Endometrial microvascular endothelial cells (primary cell): Measurements from ENCODE around the gene ZFAND5. TPM values are rescaled to one million over a fixed set of nuclear protein-coding genes. Genes with fewer than 3 reads are reported as not detected.

Experiments used
- in situ Hi-C: cut with HindIII; loops from 2 replicates; pipeline ENCODE4 v1.10.0; 2017; ENCODE audit warnings: low sequenced_read_pairs, low pct_unique_long_range_greater_than_20kb; ENCODE audit errors: inconsistent ontology term
- total RNA-seq: library from RNA; depleted of rRNA; stranded (reverse); fragments of >200 nt; gene quantifications from one replicate; pipeline ENCODE4 v1.2.3, GENCODE V29; 2015; ENCODE audit errors: inconsistent ontology term

The ZFAND5 gene
- total RNA-seq, 1 donor from 2014 or later: 71.0 TPM

DNA sequence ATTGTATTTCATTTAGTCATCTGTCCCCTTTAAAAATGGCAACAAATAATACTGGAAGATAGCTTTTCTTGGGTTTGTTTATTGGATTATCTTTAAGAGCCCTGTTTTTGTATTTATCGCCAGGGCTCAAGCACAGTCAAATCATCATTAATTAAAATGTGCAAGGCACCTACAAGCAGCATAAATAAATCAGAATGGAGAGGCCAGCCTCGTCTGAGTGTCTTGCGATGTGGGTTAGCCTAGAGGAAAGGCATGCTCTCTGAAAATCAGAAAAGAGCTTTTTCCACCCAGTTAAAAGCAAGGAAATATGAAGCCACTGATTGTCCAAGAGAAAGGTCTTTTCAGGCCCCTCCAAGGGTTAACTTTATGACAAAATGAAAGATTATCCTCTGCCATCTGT lies 31.8 kb downstream of the ZFAND5 start:
- in situ Hi-C loops: no loop called here

DNA sequence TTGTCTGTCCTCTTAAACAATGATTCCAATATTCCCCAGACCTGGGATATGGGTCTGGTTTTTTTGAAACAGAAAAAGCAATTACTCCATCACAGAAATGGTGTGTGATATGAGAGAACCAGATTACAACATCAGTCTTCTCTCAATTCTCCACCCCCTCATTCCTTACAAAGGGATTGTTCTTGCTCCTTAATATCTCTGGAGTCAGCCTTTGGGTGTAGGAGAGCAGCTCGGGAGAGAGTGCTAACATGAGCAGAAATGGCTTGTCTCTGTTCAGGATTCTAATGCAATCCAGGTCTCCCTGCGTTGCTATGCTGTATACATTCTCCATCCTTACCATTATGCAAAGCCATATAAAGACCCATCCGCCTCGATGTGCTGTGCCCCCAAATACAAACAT lies 32.7 kb downstream of the ZFAND5 start:
- in situ Hi-C loops: no loop called here

DNA sequence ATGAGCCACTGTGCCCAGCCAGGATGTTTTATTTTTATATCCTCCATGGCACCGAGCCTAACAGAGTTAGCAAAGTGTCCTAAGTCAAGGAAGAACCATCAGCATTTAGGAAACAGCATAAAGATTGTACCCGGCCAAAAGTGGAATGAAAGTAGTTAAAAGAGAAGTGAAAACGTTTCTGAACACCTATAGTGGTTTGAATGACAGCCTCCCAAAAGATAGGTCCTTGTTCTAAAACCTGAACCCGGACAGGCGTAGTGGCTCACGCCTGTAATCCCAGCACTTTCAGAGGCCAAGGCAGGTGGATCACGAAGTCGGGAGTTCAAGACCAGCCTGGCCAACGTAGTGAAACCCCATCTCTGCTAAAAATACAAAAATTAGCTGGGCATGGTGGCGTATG lies 37.4 kb downstream of the ZFAND5 start:
- in situ Hi-C loops: no loop called here

DNA sequence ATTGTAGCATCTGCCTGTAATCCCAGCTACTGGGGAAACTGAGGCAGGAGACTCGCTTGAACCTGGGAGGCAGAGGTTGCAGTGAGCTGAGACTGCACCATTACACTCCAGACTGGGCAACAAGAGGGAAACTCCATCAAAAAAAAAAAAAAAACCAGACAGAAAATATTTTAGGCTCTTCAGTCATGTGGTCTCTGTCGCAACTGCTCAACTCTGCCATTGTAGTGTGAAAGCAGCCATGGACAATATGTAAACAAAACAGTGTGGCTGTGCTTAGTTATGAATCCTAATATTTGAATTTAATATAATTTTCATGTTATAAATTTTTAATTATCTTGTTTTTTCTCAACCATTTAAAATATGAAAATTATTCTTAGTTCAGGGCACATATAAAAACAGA lies 38.4 kb downstream of the ZFAND5 start:
- in situ Hi-C loops: no loop called here

DNA sequence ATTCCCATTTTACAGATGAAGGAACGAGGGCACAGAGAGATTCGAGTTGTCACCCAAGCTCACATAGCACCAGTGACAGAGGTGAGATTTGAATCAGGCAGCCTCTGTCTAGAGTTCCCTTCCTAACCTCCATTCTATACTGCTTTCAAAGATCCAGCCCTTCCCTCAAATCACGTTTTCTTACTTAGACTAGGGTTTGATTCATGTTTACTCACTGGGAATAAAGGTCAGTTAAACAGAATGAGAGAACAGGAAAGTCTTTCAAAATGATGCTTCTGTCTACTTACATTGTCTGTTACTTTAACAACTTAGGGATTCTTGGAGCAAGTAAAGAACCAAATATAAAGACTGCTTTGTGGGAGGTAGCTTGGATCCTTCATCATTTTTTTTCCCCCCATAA lies 40.0 kb downstream of the ZFAND5 start:
- in situ Hi-C loops: no loop called here

DNA sequence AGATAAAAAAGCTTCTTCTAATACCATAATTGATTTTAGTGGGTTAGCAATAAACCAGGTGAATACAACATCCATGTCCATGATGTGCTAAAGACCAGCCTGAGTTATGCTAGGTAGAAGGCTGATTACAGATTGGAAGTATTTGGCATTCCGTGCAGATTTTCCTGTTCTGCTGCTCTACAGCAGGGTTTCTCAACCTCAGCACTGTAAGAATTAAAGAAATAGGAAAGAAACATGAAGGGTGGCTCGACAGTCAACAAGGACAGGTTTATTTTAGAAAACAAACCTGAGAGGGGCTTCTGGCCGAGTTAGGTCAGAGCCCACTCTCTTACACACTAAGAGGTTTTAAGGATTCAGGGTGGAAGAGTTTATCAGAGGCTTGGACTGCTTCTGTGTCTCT lies 42.3 kb downstream of the ZFAND5 start:
- in situ Hi-C loops: no loop called here

DNA sequence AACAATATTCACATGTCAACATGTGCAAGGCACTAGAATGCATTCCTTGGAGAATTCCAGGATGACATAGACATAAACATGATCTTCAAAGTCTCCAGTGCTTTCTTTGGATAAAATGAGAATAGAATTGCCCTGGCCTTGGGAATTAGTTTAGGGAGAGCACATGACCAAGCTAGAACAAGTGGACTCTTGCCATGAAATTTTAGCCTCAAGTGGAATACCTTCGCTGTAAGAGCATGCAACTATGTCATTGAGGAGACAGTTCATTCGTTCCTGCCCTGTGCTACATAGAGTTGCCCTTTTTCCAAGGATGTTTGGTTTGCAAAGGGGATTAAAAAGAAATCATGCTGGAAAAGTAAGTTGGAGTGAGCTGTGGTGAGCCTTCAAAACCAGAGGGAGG lies 42.7 kb downstream of the ZFAND5 start:
- in situ Hi-C loops: no loop called here

DNA sequence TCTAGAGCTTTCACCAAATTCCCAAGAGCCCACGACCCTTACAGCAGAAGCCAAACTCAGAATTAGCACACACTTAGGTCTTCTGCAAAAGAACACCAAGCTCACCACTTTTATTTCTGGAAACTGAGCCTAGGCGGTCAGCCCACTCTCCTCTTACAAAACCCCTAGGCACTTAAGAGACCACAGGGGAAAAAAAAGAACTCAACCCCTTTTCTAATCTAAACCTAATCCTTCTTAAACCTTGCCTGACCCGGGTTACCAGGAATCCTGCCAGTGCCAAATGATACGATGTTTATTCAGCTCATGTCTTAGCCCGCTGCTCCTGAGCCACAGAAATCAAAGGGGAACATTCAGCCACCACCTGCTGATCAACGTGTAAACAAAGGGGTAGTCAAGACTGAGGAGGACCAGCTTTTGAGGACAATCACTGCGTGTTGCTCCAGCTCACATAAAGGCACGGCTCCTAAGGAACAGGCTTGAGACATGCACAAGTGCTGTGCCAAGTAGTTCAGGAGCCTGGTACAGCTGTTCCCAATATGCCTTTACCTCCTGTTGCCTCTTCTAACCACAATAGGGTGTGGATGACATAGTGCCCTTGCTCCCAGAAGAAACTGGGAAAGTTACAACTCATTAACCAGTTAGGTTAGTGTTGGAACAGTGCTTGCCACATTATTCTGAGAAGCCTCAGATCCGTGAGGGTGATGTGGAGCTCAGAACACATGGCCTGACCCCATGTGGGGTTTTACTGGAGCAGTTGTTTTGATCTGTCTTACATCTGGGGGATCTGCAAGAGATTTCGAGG lies 49.3 kb downstream of the ZFAND5 start:
- in situ Hi-C loops: no loop called here

DNA sequence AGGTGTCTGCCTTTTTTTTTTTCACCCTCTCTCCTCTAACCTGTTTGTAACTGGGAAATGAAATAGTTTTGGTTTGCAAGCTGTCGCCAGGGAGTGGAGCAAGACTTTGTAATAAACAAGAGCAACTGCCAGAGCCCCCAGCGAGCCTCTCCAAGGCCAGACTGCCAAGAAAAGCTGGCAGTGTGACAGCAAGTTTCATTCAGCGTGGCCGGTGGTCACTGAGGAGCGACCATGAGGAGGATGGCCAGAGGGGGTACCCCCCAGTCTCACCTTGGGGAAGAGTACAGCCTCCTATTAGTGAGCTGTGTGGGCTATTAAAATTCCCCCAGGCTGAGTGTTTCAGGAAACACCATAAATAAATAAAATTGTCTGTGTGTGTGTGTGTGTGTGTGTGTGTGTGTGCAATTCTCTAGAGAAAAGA lies 49.9 kb downstream of the ZFAND5 start:
- in situ Hi-C loops: no loop called here

DNA sequence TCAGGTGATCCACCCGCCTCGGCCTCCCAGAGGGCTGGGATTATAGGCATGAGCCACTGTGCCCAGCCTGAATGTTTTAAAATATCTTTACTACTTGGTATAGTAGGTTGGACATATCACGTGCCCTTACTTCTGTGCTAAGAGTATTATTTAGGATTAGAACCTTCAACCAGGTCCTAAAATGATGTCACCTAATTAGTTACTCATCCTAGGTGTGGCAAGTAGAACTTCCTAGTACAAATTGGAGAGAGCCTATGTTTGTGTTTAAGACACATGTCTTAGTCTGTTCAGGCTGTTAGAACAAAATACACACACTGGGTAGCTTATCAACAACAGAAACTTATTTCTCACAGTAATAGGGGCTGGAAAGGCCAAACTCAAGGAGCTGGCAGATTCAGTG lies 51.5 kb downstream of the ZFAND5 start:
- in situ Hi-C loops: no loop called here

DNA sequence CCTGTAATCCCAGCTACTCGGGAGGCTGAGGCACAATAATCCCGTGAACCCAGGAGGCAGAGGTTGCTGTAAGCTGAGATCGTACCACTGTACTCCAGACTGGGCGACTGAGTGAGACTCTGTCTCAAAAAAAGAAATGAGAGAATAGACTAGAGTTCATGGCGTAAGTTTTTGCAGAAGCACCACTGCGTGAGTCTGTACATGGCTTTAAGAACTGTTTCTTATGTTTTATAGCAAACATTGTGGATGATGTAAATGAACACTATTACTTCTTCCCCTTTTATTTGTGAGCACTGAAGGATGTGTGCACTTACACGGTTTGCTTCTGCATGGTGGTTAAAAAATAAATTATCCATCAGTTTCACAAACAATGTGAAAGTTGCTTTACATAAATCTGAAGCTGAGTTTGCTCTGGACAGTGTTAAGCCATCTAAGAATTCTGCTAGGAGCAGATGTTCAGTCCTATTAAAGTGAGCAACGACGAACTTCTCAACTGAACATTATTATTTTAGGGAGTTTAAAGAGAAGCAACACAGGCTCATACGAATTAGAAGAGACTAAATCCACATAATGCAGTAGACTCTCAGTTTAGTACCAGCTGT lies 52.5 kb downstream of the ZFAND5 start:
- in situ Hi-C loops: no loop called here

DNA sequence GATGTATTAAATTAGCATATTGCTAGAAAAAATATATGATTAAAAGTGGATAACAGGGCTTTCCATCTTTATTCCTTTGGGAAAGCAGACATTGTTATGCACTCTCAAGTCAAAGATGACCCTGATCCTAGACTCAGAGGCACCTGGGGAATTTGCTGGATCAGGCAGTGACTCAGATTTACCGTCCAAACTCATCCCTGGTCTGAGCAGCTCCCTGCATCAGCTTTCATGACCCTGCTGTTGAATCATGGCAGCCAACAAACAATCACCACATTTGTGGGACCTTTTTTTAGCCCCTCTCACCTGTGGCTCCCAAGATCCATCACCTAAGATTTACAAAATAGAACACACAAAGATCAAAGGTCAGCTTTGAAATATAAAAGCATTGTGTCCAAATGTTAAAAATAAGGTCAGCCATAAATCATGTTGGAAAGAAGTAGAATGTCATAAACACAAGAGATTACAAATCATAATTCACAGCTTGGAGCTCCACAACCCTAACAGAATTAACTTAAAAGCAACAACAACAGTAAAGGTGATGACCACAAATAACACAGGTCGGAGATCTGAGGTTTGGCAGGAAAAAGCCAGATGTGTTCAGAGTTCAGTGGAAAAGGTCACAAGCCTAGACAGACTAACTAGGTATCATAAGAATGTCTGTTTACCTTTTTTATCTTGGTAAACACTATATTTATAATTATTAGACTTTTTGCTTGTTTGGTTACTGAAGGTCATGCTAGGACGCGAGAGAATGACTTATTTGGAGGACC lies 55.5 kb downstream of the ZFAND5 start:
- in situ Hi-C loops: no loop called here

DNA sequence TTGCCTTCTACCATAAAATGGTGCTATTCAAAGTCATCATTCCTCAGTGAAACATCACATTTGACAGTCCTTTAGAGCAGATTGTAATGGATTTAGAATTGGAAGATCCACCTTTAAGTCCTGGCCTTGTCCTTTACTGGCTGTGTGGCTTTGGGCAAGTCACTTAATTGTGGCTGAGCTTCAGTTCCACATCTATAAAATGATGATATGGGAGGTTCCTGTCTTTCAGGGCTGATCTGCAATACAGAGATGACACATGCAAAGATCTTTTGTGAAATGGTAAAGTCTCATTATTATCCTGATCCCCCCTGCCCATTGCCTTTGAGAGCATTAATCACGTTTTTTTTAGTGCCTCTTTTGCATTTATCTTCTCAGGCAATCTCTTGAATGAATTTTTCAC lies 58.2 kb downstream of the ZFAND5 start:
- in situ Hi-C loops: no loop called here

DNA sequence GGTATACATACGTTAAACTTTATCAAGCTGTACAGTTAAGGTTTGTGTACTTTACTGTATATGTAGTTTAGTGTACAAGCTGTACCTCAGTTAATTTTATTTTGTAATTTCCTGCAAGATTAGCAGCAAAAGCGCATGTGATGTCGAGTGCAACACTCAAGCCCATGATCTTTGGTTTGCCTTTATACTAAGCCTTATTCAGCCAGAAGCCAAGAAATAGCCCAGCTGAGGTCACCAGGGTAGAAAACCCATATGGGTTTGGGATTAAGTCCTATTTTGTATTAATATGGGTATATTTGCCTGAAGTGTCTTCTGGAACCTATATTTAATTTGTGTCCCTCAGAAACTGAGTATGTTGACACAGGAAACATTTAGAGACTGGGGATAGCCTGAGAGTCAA lies 59.3 kb downstream of the ZFAND5 start:
- in situ Hi-C loops: no loop called here

DNA sequence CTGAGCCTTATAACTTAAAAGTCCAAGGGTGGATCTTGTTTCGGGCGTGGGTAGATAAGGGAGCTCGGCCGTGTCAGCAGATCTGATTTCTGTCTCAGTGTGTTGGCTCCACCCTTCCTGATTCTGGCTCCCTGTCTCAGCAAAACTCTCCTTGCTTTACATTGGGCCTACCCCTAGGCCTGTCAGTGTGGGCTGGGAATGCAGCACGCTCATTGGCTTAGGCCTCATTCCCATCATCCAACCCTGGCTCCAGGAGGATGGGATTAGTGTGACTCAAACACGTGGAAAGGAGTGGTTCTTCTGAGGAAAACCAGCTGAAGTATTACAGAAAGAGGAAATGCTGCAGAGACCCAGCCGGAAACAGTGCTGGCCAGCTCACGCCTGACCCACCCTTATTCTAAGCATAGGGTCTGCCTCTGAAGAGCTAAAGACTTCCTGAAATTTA lies 59.9 kb downstream of the ZFAND5 start:
- in situ Hi-C loops: no loop called here

DNA sequence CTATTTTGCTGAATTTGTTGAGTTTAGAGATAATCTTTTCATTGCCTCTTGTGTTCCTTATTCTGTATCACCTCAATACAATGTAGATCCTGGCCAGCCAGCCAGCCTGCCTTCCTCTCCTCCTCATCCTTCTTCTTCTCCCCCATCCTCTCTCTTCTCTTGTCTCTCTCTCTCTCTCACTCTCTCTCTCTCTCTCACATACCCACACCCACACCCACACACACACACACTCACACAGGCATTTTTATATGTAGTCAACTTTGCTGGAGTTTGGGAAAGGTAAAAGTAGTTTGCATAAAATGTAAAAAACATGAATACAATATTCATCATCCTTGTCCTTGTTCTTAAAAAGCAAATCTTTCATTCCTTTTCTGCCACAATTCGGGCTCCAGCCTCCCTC lies 60.5 kb downstream of the ZFAND5 start:
- in situ Hi-C loops: no loop called here
